ENCODE measurements around the gene CACFD1.

DNA sequence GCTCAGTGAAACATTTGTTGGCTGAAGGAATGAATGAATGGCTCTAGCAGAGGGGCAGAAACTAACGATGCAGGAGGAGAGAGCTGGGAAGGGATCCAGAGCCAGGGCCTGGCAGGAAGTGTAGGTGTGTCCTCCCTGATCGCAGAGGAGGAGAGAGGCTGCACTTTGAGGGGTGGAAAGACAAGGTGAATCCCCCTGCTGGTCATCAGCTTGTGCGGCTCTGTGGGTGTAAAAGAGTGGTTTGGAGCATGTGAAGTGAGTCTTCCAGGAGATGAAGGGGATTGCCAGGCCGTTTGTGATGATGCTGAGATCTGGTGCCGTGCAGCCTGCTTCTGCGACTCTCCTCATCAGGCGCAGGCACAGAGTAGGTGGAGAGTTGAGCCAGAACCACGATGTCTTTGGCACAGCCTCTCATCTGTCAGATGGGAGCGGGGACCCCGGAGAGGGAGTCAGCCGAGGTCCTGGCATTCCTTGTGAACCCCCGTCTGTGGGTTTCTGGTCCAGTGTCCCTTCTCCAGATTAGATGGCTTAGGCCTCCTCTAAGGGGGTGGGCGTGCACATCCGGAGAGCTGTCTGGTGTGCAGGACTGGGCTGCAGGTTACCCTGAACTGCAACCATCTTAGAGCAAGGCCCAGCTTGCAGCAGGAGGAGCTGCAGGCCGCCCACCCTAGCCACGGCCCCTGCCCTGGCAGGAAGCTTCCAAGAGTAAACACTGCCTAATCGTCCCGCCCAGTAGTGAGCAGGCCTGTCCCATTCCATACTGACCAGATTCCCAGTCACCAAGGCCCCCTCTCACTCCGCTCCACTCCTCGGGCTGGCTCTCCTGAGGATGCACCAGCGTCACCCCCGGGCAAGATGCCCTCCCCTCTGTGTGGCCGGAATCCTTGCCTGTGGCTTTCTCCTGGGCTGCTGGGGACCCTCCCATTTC lies 37.9 kb upstream of the CACFD1 start, which contains the start of gene ADAMTS13:
- TF ChIP-seq TARDBP (IDR thresholded peaks at IDR 0.05) (no peak), SUZ12 (IDR thresholded peaks at IDR 0.05) (no peak), HDGF (IDR thresholded peaks at IDR 0.05; ENCODE audit: borderline replicate concordance) (no peak), FOXK2 (IDR thresholded peaks at IDR 0.05) (no peak), SP1 (IDR thresholded peaks at IDR 0.05) (no peak), FOXM1 (IDR thresholded peaks at IDR 0.05; ENCODE audit: borderline replicate concordance) (no peak), BHLHE40 (IDR thresholded peaks at IDR 0.05; ENCODE audit: borderline replicate concordance) (no peak), ELF4 (IDR thresholded peaks at IDR 0.05) (no peak), ARNT (IDR thresholded peaks at IDR 0.05) (no peak), LEF1 (IDR thresholded peaks at IDR 0.05; ENCODE audit: borderline replicate concordance) (no peak), FOXA1 (IDR thresholded peaks at IDR 0.05) (no peak), NFRKB (IDR thresholded peaks at IDR 0.05) (no peak), ZNF384 (IDR thresholded peaks at IDR 0.05) (no peak)

Data from HEK293T (cell line).